Measurements from ENCODE around the gene OR10Z1. TPM values are rescaled to one million over a fixed set of nuclear protein-coding genes. Genes with fewer than 3 reads are reported as not detected.

Gene OR10Z1, protein sequence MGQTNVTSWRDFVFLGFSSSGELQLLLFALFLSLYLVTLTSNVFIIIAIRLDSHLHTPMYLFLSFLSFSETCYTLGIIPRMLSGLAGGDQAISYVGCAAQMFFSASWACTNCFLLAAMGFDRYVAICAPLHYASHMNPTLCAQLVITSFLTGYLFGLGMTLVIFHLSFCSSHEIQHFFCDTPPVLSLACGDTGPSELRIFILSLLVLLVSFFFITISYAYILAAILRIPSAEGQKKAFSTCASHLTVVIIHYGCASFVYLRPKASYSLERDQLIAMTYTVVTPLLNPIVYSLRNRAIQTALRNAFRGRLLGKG
- total RNA-seq = not detected

DNA sequence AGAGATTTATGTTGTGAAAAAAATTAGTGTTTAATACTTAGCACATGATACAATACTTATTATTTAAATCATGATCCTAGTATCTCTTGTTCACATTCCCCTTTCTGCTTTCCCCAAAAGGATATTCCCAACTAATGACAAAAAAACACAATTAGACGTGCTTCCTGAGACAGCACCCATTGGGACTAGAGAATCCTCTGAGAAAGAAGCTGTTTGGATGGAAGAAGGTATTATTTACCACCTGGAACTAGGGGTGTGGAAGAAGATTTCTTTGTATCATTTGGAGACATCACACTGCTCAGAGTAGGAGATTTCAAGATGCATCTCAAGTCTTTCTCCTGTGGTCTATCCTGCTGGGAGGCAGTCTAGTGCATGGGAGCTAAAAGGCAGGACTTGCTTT, at the start of gene OR10Z1:
TSS of gene OR10Z1 (plus strand) at position 301 of the 400 bp plus-strand sequence. CDS start 1,171 bp downstream, outside the sequence.
- ChIA-PET POLR2A (no interaction called here), CTCF (no interaction called here)

DNA sequence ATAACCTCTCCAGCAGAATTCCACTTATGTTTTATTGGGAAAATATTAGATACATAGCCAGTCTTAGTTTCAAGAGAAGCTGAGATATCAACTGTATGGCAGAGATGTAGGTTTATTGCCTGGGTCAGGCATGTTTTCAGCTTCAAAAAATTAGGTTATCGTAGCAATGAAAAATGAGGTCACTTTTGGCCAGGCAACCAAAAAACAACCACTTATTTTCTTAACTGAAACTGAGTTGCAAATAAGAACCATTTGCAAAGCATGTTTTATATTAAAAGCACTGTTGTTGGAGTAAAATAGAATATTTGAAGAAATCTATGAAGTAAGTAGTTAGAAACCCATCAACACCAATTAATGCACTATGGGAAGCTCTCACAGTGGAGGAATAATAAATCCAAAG, 45.4 kb upstream of the OR10Z1 start:
- ChIA-PET CTCF (no interaction called here), POLR2A (no interaction called here)

DNA sequence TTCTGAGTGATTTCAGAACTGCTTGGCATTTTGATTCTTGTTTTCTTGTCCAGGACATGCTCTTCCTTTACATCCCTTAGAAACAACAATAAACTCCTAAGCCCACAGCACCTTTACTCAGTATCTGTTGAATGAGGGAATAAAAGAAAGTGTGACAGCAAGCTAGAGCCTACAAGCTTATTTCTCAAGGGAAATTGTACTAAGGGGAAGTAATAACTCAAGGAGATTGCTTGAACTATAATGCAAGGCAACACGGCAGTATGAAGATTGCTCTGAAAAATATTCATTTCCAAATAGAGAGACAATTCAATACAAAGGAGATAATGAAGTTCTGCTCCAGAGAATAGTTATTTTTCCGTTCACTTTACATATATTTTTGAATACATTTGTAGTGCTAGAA, 41.2 kb upstream of the OR10Z1 start:
- POLR2A ChIA-PET = no interaction called here
- CTCF ChIA-PET = no interaction called here

DNA sequence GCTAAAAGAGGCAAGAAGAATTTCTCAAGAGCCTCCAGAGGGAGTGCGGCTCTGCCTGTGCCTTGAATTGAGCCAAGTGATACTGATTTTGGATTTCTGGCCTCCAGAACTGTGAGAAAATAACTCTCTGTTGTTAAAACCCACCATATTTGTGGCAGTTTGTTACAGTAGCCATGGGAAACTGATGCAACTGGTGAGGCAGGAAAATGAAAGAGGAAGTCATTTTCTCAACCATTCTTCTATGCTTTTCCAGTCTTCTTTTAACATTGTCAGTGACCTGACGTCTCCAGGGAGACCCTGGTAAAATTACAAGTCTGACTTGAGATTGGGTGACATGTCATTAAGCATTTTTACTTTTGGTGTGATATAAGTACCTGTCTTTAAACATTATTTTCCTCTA, 40.5 kb upstream of the OR10Z1 start:
- ChIA-PET POLR2A (no interaction called here), CTCF (no interaction called here)

DNA sequence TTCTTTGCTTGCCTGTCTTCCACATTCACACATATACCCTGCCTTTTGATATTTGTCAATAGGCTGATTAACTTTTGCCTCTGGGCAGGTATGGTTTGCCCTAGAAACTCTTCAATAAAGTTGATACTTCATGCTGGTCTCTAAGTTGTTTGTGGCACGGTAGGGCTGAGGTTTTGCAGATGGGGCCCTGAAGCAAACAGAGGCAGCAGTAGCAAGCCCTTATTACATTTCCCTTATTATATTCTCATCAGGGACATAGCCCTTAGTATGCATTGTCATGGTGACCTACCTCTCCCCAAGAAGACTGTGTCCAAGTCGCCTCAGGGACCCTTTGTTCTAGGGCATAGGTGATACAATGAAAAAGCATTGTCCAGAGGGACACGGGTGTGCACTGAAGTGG, 34.6 kb upstream of the OR10Z1 start, which contains the start of gene OR6P1:
TSS of gene OR6P1 (minus strand) at position 101 of the 400 bp plus-strand sequence. CDS start 6,976 bp downstream, outside the sequence.
- POLR2A ChIA-PET = no interaction called here
- CTCF ChIA-PET = no interaction called here

DNA sequence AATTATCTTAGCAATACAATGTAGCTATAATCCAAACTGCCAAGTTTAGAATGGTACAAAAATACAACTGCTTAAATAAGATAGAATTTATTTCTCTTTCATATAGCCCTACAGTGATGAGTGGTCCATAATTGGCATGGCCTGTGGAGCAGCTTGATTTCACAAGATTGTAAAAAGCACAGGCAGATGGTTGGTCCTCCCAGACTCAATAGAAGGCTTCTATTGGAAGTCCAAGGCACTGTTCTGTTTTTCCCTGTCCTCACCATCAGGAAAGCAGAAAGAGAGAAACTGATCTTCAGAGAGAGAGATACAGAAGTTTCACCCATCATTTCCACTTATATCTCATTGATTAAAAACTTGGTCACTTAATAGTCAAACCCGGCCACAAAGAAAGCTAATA, 32.8 kb upstream of the OR10Z1 start:
- POLR2A ChIA-PET = no interaction called here
- CTCF ChIA-PET = no interaction called here

DNA sequence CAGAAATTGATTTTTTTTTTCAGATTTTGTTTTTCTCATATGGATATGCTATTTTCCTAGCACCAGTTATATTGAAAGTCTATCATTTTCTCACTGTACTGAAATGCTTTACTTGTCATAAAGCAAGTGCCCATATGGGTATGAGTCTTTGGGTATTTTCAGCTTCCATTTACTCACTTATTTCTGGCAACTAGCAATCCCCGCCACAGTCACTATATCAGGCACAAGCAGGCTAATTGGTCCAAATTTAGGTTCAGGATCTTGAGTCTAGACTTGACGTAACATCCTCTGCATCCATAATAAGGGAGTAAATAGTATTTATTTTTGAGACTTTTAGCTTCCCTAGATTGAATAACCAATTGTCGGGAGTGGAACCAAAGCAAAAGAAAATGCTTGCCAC, 27.5 kb upstream of the OR10Z1 start:
- POLR2A ChIA-PET = no interaction called here
- CTCF ChIA-PET = no interaction called here

DNA sequence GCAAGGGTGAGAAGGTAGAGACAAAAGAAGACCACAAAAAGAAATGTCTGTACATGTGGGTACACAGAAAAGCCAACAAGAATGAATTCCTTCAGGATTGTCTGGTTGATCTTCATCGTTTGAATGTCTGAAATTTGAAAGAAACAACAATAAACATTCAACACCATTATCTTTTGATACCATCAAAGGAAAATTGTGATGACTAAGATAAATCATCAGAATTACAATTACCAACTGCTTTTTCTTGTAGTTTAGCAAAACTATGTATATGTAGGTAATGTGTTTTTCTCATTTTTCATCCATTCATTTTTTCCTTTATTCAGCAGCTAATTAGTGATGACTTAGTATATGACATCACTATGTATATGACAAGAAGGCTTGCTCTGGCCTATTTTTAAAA, 25.3 kb upstream of the OR10Z1 start, which contains the start of gene OR10X1:
TSS of gene OR10X1 (minus strand) at position 167 of the 400 bp plus-strand sequence. CDS start at position 167, 0 bp downstream.
- POLR2A ChIA-PET = no interaction called here
- CTCF ChIA-PET = no interaction called here

DNA sequence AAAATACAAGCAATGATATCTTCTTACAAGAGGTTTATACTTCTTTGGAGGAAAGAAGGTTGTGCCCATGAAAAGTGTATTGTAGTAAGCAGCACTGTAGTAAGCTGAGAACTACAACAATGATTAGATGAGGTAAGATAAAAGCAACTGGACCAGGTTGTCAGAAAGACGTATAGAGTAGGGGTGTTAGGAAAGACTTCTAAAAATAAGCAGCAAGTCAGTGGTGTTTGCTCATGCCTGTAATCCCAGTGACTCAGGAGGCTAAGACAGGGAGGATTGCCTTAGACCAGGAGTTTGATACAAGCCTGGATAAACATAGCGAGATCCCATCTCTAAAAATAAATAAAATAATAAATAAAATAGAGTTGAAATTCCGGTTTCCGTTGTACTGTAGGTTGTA, 21.1 kb upstream of the OR10Z1 start:
- CTCF ChIA-PET = no interaction called here

DNA sequence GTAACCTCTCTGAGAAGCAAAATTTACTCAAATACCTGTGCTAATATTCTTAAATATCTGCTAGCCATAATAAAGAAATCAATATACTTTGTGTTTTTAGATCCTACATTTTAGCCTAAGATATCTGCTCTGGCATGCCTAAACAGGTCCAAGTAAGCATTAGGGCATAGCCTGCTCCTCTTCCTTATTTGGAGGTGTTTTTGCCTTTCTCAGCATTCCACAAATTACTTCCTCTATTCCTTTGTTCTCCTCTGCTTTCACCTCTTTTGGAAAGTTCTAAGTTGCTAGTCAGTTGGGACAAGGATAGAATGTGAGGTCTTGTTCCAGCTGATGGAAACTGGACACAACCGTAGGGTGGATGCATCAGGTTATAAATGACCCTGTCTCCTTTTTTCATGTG, 18.1 kb upstream of the OR10Z1 start:
- CTCF ChIA-PET = no interaction called here
- POLR2A ChIA-PET = no interaction called here

More for the DNA sequence above, 21.1 kb upstream of the OR10Z1 start:
- POLR2A ChIA-PET = no interaction called here

DNA sequence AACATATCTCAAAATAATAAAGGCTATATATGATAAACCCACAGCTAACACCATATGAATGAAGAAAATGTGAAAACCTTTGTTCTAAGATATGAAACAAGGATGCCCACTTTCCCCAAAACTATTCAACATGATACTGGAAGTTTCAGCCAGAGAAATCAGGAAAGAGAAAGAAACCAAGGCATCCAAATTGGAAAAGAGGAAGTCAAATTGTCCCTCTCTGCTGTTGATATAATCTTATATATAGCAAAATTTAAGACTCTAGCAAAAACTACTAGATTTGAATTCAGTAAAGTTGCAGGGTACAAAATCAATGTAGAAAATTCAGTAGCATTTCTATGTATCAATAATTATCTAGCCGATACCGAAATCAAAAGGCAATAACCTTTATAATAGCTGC, 4.3 kb upstream of the OR10Z1 start:
- POLR2A ChIA-PET = no interaction called here

DNA sequence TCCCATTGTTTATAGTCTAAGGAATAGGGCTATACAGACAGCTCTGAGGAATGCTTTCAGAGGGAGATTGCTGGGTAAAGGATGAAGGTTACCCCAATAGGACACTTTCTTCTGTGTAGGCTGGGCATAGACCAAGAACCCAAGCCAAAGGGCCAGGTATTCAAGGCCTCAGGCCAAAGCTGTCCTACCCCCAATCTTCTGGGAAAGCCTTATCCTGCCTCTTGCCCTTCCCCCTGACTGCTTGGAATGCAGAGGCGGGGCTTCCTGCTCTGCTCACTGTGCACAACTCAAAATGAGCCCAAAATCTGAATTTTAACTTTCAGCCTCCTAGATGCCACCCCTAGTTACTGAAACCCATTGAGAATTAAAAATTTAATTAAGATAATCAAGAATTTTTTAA, 2.2 kb downstream of the OR10Z1 start:
- ChIA-PET POLR2A (no interaction called here), CTCF (no interaction called here)

More for the DNA sequence above, 4.3 kb upstream of the OR10Z1 start:
- CTCF ChIA-PET = no interaction called here

DNA sequence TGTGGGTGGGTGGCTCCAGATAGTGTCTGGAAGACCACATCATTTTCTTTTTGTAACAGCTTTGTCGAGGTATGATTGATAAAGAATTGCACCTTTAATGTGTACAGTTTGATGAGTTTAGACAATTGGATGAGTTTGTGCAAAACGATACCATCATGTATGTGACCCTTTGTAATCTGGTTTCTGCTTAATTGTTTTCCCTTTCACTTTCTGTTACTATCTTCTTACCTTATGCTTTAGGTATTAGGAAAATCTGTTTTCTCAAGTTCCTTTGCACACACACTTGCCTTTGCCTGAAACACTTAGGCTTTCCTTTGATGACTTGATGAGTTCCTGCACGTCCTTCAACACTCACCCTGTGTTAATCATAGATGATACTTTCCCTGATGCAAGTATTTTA, 6.8 kb downstream of the OR10Z1 start:
- CTCF ChIA-PET = no interaction called here
- POLR2A ChIA-PET = no interaction called here

DNA sequence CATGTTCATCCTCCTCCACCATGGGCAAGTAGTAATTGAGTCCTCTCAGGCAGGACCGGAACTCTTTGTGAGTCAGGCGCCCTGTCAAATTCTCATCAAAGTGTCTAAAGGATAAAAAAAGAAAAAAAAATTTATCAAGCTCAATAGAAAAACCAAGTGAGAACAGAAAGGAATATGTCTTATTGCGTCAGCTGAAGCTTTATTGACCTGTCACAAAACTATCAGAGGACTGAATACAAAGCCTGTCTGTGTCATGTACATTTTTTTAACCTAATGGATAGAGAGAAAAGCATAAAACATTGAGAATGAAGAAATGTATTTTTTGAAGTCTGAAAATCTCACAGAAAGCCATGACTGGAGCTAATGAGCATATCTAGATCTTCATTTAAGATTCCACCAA, 8.7 kb downstream of the OR10Z1 start:
- ChIA-PET CTCF (no interaction called here), POLR2A (no interaction called here)

DNA sequence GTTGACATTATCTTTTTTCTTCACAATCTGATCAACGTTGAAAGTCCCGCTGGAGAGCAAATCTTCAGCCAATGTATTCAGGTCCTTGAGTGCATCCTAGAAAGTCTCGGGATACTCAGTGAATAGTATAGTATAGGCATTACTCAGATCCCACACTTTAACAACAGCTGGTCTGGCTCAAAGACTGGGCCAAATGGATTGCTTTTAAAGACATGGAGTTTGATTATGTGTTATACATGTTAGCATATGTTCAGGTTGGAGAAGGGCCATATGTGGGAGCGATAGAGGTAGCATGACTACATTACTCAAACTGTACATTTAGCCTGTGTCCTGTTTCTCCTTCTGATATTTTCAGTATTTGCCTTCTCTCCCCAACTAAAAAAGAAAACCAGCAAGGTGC, 33.1 kb downstream of the OR10Z1 start:
- ChIA-PET CTCF (no interaction called here), POLR2A (no interaction called here)

DNA sequence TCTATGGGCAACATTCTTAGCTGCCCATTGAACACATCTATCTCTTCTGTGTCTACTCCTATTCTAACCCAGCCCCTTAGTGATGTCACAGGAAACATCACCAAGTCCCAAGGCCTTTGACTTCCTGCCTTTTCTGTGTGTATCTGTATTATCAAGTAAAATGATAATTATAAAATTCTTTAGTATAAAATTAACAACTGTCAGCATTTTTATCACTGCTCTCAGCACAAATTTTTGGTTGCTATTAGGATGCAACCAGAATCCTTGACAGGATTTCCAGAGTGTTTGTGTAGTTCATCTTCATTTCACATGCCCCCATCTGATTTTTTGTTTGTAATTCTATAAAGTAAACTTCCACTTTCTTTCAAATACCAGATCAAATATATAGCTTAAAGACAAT, 33.8 kb downstream of the OR10Z1 start:
- POLR2A ChIA-PET = no interaction called here
- CTCF ChIA-PET = no interaction called here

DNA sequence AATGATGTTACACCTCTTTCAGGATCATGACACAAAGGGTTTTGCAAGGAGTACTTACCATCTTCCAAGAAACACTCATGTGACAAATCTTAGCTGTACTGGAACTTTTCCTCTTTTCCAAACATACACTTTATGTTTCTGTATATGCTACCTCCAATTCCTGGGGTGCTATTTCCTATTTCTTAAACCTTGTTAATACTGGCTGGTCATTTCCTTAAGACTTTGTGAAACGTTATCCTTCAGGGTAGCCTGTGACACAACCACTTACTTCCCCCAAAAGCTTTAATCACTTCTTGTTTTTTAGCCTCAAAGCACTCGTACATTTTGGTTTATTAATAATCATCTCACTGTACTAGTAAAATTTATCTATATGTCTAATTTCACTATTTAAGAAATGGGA, 39.4 kb downstream of the OR10Z1 start:
- ChIA-PET POLR2A (no interaction called here), CTCF (no interaction called here)

DNA sequence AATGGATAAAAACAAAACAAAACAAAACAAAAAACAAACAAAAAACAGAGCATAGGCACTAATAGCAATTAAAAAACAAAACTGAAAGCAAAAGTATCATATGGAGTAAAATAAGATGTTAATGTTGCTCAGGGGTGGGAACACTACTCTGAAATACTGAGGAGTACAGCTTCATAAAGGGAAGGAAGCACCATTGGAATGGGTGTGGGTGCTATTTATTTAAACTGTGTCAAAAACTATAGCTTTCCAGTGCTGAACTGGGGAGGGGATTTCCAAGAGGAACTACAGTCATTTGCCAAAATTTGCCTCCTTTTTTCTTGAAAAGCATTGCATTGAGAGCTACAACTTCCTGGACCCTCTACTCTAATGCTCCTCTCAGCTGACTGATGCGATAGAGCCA, 41.4 kb downstream of the OR10Z1 start:
- ChIA-PET CTCF (no interaction called here), POLR2A (no interaction called here)

DNA sequence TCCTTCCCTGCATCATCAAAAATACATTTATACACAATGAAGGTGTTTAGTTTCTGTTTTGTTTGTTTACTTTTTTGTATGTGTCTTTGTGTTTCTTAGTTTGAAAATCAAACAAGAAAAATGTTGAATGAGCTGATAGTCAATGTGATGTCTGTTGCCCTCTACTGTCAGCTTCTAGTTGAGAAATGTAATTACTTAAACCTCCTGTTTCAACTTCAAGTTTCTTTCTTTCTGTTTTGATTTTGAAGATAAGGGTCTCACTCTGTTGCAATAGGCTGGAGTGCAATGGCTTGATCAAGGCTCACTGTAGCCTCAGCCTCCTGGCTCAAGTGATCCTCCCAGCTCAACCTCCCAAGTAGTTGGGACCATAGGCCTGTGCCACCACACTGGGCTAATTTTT, 44.0 kb downstream of the OR10Z1 start:
- ChIA-PET CTCF (no interaction called here), POLR2A (no interaction called here)

DNA sequence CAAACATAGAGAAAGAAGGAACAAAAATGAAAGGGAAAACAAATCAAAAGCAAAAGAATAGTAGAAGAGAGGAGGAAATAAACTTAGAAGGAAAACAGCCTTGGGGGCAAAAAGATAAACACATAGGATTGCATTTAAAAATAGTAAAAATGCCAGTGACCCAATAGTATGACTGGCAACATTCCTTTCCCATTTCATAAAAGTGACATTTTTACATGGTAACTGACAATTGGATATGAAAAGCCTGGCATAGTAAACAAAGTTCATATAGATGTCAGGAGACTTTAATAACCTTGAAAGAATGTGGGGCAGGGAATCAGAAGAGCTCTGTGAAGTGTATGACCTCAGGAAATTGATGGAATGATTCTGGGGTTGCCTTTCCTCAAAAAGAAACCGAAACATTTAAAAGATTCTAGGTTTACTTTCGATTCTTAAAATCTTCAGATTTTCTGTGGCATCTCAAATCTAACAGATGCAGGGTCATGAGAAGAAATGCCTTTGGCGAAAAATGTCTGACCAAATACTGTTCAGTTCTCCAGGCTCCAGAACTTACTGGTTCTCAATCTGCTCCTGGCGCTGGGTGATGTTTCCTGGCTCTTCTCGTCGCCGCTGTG, 47.8 kb downstream of the OR10Z1 start:
- ChIA-PET POLR2A (no interaction called here), CTCF (no interaction called here)

DNA sequence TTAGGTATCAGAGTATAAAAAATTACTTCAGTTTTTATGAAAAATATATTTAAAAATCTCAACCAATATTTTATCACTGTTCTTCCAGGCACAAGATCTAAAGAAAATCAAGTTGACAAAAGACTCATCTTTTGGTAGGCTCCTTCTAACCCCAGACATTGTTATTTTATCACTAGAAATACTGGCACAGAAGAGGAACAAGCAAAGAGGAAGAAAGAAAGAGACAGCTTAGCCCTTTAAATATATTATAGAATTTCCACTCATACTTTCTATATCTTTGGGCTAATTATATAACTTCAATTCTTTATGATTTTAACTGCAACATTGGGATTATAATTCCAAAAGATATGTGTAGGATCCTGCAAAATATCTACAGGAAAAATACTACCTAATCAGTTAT, 49.0 kb downstream of the OR10Z1 start:
- ChIA-PET CTCF (no interaction called here), POLR2A (no interaction called here)

DNA sequence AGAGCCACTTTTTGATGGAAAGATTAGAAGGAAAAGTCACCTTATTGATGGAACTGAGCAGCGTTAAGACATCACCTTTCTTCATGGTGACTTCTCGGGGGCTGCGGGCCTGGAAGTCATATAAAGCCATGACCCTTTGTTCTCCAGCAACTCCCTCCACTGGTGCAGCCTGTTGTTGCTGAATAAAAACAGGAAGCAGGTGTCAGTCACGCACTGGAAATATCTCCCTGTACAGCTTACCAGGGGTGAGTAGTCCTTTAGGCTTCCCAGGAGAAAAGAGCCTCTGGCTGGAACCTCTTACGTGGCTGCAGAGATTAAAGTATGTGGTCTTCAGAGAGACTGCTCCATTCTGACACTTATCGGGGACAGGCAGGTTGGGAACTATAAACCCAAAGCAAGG, 49.5 kb downstream of the OR10Z1 start:
- POLR2A ChIA-PET = no interaction called here
- CTCF ChIA-PET = no interaction called here

Measured in activated CD8-positive, alpha-beta memory T cell treated with anti-CD3 and anti-CD28 coated beads for 36 hours (primary cell).